Activated T-helper 1 cell treated with anti-CD3 and anti-CD28 coated beads, Interleukin-2, amount 50 U/mL, for 16 hours (primary cell): ENCODE results near the gene MTHFS.

Experiments
- DNase-seq, 2 donors: peaks; one replicate each; pipeline ENCODE4 v3.0.0-alpha.2; 2020; ENCODE audit warnings: low read depth in 1 of 2, low spot score in 1 of 2

Gene MTHFS

GRCh38 chr15:79878078-79878705 lies 18.6 kb downstream of the MTHFS start:
- DNase-seq: no peak

GRCh38 chr15:79875213-79875612 lies 21.6 kb downstream of the MTHFS start:
- DNase-seq: no peak

GRCh38 chr15:79874242-79874641 lies 22.6 kb downstream of the MTHFS start:
- DNase-seq: no peak

DNA sequence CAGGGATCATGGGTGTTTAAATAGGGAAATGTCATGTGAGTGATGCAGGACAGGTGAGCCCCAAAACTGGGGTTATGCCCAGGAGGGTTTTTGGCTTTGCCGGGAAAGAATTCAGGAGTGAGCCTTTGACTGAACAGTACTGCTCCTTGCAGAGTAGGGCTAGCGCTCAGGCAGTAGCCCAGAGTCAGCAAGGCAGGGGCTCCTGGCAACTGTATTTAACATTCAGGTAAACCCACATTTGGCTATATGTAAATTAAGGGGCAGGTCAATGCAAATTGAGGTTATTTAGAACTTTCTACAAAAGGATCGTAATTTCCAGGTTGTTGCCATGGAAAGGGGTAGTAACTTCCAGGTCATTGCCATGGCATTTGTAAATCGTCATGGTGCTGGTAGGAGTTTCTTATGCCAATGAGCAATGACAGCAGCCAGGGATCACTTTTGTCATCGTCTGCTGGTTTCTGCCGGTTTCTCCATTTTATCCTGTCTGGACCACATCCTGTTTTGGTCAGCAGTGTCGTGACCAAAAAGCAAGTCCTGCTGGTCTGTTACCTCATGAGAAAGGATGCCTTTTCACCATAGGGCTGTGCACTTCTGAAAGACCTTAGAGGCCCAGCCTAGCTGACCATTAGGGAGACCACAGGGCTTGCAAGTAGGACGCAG lies 24.3 kb downstream of the MTHFS start:
- DNase-seq: no peak

DNA sequence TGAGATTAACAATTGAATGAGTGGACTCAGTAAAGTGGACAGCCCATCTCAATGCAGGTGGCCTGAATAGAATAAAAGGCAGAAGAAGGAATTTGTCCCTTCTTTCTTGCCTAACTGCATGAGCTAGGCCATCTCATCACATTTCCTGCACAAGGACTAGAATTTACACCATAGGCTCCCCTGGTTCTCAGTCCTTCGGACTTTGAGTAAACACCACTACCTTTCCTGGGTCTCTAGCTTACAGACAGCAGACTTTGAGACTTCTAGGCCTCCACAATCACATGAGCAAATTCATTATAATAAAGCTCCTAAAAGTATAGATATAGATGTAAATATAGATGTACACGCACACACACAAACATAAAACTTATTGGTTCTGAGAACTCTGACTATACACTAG lies 28.3 kb downstream of the MTHFS start:
- no peak for DNase-seq

GRCh38 chr15:79863886-79864285 lies 32.9 kb downstream of the MTHFS start:
- no peak for DNase-seq

DNA sequence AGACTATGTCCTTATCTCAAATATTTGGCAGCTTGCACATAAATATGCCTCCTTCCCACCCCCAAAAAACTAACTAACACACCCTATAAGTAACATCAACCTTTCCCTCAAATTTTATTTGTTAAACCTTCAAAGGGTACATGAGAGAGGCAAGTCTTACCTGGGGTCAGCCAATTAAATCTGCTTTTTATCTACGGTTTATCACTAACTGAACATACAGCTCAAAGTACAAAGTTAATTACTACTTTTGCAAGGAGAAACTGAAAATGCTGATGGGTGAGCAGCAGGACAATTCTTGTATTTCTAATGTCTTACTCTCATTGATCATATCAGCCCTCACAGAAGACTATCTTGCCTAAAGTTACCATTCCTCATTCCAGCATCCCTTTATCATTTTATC lies 34.6 kb downstream of the MTHFS start:
- no peak for DNase-seq

GRCh38 chr15:79860661-79861060 lies 36.2 kb downstream of the MTHFS start:
- no peak for DNase-seq

DNA sequence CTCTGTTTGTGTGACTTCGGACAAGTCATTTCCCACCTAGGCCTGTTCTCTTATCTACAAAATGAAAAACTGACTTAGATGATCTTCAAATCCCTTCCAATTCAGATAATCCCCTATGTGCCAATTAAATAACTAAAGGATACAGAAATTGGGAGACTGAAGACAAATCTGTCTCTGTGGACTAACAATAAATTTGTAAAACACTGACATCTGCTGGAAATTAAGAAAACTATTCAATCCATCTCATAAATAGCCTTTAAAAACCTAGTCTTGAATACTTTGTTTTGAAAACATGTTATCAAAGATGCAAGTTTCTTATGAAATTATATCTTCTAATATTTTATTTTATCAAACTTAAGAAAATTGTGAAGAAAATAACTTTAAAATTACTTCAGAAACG lies 38.3 kb downstream of the MTHFS start:
- no peak for DNase-seq

GRCh38 chr15:79853492-79854328 lies 43.1 kb downstream of the MTHFS start:
- peak in 1 of 2 donors; percentile 37 for DNase-seq

- no peak for DNase-seq
Observed at GRCh38 chr15:79849789-79850188, 47.0 kb downstream of the MTHFS start.

DNA sequence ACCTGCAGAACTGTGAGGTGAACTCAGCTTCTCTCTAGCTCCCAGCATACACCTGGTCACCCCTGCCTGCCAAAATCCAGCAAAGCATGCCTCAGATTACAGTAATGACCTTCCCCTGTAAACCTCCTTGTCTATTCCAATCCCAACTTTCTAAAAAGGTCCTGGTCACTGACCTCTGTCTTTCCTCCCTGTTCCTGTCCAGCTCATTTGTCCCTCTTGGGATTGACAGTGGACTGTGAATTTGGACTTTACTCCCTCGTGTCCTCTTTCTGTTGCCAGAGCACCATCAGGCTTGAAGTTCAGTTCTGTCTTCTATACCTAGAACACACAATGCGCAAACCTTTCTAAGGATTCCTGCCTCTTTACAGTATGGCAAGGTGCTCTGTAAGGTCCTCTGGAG lies 50.3 kb downstream of the MTHFS start:
- no peak for DNase-seq

GRCh38 chr15:79844221-79844620 lies 52.6 kb downstream of the MTHFS start:
- DNase-seq: no peak

GRCh38 chr15:79837846-79838245 lies 59.0 kb downstream of the MTHFS start:
- no peak for DNase-seq

DNA sequence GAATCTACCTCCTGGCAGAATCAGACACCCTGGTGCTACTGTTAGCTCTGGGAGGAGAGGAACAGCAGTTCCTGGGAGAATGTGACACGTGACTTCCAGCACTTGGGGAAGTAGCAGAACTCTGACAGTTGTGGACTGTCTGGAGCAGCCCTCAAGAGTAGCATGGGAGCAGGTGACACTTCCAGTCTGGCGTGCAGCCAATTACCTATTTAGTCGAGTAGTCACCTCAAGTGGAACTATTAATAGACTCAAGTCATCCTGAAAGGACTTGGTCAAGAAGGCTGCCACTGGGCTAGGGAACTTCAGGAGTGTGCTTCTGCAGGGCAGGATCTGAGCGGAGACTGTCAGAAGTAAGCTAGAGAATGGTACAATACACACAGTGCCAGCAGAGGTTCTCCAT lies 62.3 kb downstream of the MTHFS start:
- DNase-seq: no peak

GRCh38 chr15:79832367-79833120 lies 64.3 kb downstream of the MTHFS start:
- DNase-seq: no peak

- DNase-seq: no peak
Observed at GRCh38 chr15:79831604-79832003, 65.2 kb downstream of the MTHFS start.

DNA sequence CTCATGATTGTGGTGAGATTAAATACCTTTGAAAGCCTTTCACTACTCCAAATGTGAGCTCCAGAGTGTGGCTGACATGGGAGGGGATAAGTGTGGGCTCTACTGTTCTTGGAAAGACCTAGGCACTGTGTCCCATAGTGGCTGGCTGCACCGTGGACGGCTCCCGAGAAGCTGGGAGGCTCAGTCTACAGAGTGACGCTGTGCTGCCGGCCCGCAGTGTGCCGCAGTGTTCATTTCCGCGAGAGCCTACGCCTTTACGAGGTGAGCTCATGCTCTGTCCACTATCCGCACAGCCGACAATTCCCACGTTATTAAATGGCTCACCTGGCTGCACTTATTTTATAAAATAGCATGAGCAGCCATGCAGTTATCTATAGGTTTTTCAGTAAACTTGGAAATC lies 66.9 kb downstream of the MTHFS start:
- no peak for DNase-seq

- no peak for DNase-seq
Observed at GRCh38 chr15:79828447-79828846, 68.4 kb downstream of the MTHFS start.

GRCh38 chr15:79826800-79827199 lies 70.0 kb downstream of the MTHFS start:
- no peak for DNase-seq

GRCh38 chr15:79824136-79824701 lies 72.6 kb downstream of the MTHFS start:
- no peak for DNase-seq
